Measurements from ENCODE around the gene FAM50A.

FAM50A gene

GRCh38 chrX:154439841-154440240 is 4.1 kb upstream of the FAM50A start:
- DNase-seq (ENCODE audit: low spot score) = no peak

- DNase-seq (ENCODE audit: low spot score) = no peak
Measured at GRCh38 chrX:154440623-154441357, 3.2 kb upstream of the FAM50A start.

GRCh38 chrX:154441564-154441963 is 2.4 kb upstream of the FAM50A start:
- DNase-seq (ENCODE audit: low spot score) = no peak

GRCh38 chrX:154441984-154442707 is 1.8 kb upstream of the FAM50A start:
- DNase-seq (ENCODE audit: low spot score) = no peak

- no peak for DNase-seq (ENCODE audit: low spot score)
Measured at GRCh38 chrX:154443479-154443910, 446 bp upstream of the FAM50A start.

GRCh38 chrX:154444755-154445246 is 860 bp downstream of the FAM50A start:
- no peak for DNase-seq (ENCODE audit: low spot score)

GRCh38 chrX:154445776-154446175 is 1.8 kb downstream of the FAM50A start:
- DNase-seq (ENCODE audit: low spot score) = no peak

- no peak for DNase-seq (ENCODE audit: low spot score)
Measured at GRCh38 chrX:154446430-154446829, 2.5 kb downstream of the FAM50A start.

GRCh38 chrX:154448484-154448883 is 4.5 kb downstream of the FAM50A start:
- no peak for DNase-seq (ENCODE audit: low spot score)

- DNase-seq (ENCODE audit: low spot score) = no peak
Measured at GRCh38 chrX:154449618-154450017, 5.7 kb downstream of the FAM50A start.

- DNase-seq (ENCODE audit: low spot score) = no peak
Measured at GRCh38 chrX:154450312-154450711, 6.4 kb downstream of the FAM50A start.

GRCh38 chrX:154452823-154453222 is 8.9 kb downstream of the FAM50A start:
- no peak for DNase-seq (ENCODE audit: low spot score)

- DNase-seq (ENCODE audit: low spot score) = peak; percentile 64
Measured at GRCh38 chrX:154457491-154458115, 13.7 kb downstream of the FAM50A start.

GRCh38 chrX:154458116-154458953 is 14.4 kb downstream of the FAM50A start, which contains the start of gene PLXNA3:
Gene PLXNA3 (plus strand): TSS chrX:154458281. CDS start chrX:154460184, 1,903 bp downstream.
- no peak for DNase-seq (ENCODE audit: low spot score)

GRCh38 chrX:154458954-154459778 is 15.2 kb downstream of the FAM50A start:
- no peak for DNase-seq (ENCODE audit: low spot score)

- DNase-seq (ENCODE audit: low spot score) = no peak
Measured at GRCh38 chrX:154459832-154460231, 15.9 kb downstream of the FAM50A start.

GRCh38 chrX:154460326-154460725 is 16.4 kb downstream of the FAM50A start:
- DNase-seq (ENCODE audit: low spot score) = no peak

GRCh38 chrX:154462396-154462795 is 18.5 kb downstream of the FAM50A start:
- DNase-seq (ENCODE audit: low spot score) = no peak

GRCh38 chrX:154463611-154464220 is 19.8 kb downstream of the FAM50A start:
- DNase-seq (ENCODE audit: low spot score) = no peak

GRCh38 chrX:154464806-154465365 is 20.9 kb downstream of the FAM50A start:
- DNase-seq (ENCODE audit: low spot score) = no peak

All from HuH-7.5 (cell line).